KOPT-K1 (cell line): ENCODE measurements around the gene CASP14.
"Not testable (repeated sequence)": the region's sequence is repeated elsewhere in the genome, so short reads cannot be mapped to it uniquely, and the experiment has no call there.

Experiments used
- H3K27ac ChIP-seq: fragments of 200-600 bp; sonication (generic); 2 replicates; pipeline ENCODE4 v1.5.1; 2016; ENCODE audit warnings: antibody characterized with exemption, mild to moderate bottlenecking, low read depth, low read length; ENCODE audit not compliant: poor library complexity, severe bottlenecking
- H3K36me3 ChIP-seq: fragments of 200-600 bp; sonication (generic); 2 replicates; pipeline ENCODE4 v1.5.1; 2017; ENCODE audit warnings: antibody characterized with exemption, mild to moderate bottlenecking, low read length, moderate library complexity; ENCODE audit not compliant: insufficient read depth
- H3K9me3 ChIP-seq: fragments of 200-600 bp; sonication (generic); 2 replicates; pipeline ENCODE4 v1.5.1; 2017; ENCODE audit warnings: antibody characterized with exemption, low read length, mild to moderate bottlenecking; ENCODE audit not compliant: insufficient read depth, poor library complexity, severe bottlenecking

The CASP14 gene

GRCh38 chr19:15093001-15093400 lies 43.7 kb downstream of the CASP14 start:
- H3K36me3 ChIP-seq = no peaks in the 10 kb centered on the region
- no peaks in the 10 kb centered on the region for H3K9me3 ChIP-seq

GRCh38 chr19:15096223-15096622 lies 46.9 kb downstream of the CASP14 start:
- Histone ChIP-seq H3K36me3 (no peaks in the 10 kb centered on the region), H3K9me3 (no peaks in the 10 kb centered on the region), H3K27ac (no peak overlapping the region)

More at GRCh38 chr19:15093001-15093400, 43.7 kb downstream of the CASP14 start:
- no peak overlapping the region for H3K27ac ChIP-seq

GRCh38 chr19:15097980-15098379 lies 48.7 kb downstream of the CASP14 start:
- not testable (repeated sequence) for H3K27ac ChIP-seq, H3K9me3 ChIP-seq, H3K36me3 ChIP-seq

- Histone ChIP-seq H3K27ac (no peak overlapping the region), H3K36me3 (no peaks in the 10 kb centered on the region), H3K9me3 (peaks cover 2% of the 10 kb centered on the region)
These were observed 49.2 kb downstream of the CASP14 start for GRCh38 chr19:15098460-15098859.

- Histone ChIP-seq H3K27ac (no peak overlapping the region), H3K9me3 (peaks cover 8% of the 10 kb centered on the region), H3K36me3 (no peaks in the 10 kb centered on the region)
These were observed 49.8 kb downstream of the CASP14 start for GRCh38 chr19:15099017-15099582.

GRCh38 chr19:15101479-15102082 lies 52.3 kb downstream of the CASP14 start:
- Histone ChIP-seq H3K36me3 (no peaks in the 10 kb centered on the region), H3K9me3 (peaks cover 17% of the 10 kb centered on the region), H3K27ac (no peak overlapping the region)

GRCh38 chr19:15104003-15104402 lies 54.7 kb downstream of the CASP14 start:
- Histone ChIP-seq H3K27ac (no peak overlapping the region), H3K36me3 (no peaks in the 10 kb centered on the region), H3K9me3 (peaks cover 17% of the 10 kb centered on the region)

GRCh38 chr19:15104411-15104810 lies 55.1 kb downstream of the CASP14 start:
- Histone ChIP-seq H3K27ac (no peak overlapping the region), H3K36me3 (no peaks in the 10 kb centered on the region), H3K9me3 (peaks cover 17% of the 10 kb centered on the region)

GRCh38 chr19:15105044-15105443 lies 55.8 kb downstream of the CASP14 start:
- Histone ChIP-seq H3K27ac (no peak overlapping the region), H3K9me3 (peaks cover 17% of the 10 kb centered on the region), H3K36me3 (no peaks in the 10 kb centered on the region)

- Histone ChIP-seq H3K36me3 (no peaks in the 10 kb centered on the region), H3K9me3 (peaks cover 17% of the 10 kb centered on the region), H3K27ac (peak within 1 kb of the TSS; percentile 35)
These were observed 58.1 kb downstream of the CASP14 start, which contains the start of gene SYDE1 for GRCh38 chr19:15107061-15108010. Gene SYDE1 (plus strand): TSS chr19:15107401. CDS start chr19:15107434, 33 bp downstream.
